ENCODE measurements around the gene EIPR1. TPM values are rescaled to one million over a fixed set of nuclear protein-coding genes. Genes with fewer than 3 reads are reported as not detected.

The EIPR1 gene
- total and polyA plus RNA-seq, 2 donors (not counting 1 experiment from before 2014, with no cell fraction given), result 22.3 to 23.9 TPM

DNA sequence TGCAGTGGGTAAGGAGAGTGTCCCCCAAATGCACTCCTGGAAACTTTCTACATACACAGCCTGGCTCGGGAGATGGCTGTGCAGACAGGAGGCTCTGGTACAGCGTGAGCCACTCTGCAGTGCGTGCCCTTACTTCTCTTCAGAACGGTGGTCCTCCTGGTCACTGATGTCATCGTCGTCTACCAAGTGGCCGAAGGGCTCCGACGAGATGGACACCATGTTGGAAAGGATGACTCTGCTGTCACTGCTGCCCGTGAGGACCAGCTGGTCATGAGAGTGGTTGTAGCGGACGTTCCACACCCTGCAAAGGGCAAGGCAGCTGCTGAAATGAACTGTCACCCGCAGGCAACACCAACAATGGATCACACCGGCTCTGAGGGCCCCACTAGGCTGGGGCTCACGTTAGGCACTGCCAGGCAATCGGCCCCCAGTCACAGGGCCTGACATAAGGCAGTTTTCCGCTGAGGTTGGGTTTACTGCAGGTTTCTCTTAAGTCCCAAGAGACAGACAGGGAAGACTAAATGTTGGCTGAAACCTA is 185.3 kb downstream of the EIPR1 start:
- Histone ChIP-seq H3K9ac (ENCODE audit: insufficient read depth, low read length) (no peak overlapping the region), H4K20me1 (ENCODE audit: control insufficient read depth, extremely low read depth, insufficient read depth, low read length) (no peaks in the 10 kb centered on the region), H3K27ac (ENCODE audit: insufficient read depth, low read length) (no peak overlapping the region), H3K9me3 (ENCODE audit: control insufficient read depth, insufficient read depth, low read depth, low read length) (no peaks in the 10 kb centered on the region), H3K27me3 (ENCODE audit: control insufficient read depth, insufficient read depth, low read length) (no peaks in the 10 kb centered on the region), H3K4me2 (ENCODE audit: extremely low read depth, insufficient read depth, low read length) (no peak overlapping the region), H3K4me3 (replicated peaks in 1 of 4; ENCODE audit: control extremely low read depth in 1 of 4, insufficient read depth in 1 of 4, low read depth in 3 of 4, low read length in 4 of 4) (no peak overlapping the region), H3K36me3 (ENCODE audit: control insufficient read depth, insufficient read depth, low read length) (peaks cover 3% of the 10 kb centered on the region), H3K4me1 (ENCODE audit: control insufficient read depth, extremely low read depth, insufficient read depth, low read length) (peaks cover 2% of the 10 kb centered on the region), H3K79me2 (ENCODE audit: control insufficient read depth, insufficient read depth, low read length) (no peaks in the 10 kb centered on the region), H2AFZ (ENCODE audit: low read length) (no peak overlapping the region)
- no peak for TF ChIP-seq CTCF (conservative IDR thresholded peaks at IDR 0.05 in 1 of 2, IDR thresholded peaks at IDR 0.05 in 1 of 2; ENCODE audit: low read depth in 1 of 2, low read length in 2 of 2)
- no peak for TF ChIP-seq EZH2 (IDR thresholded peaks at IDR 0.05; ENCODE audit: low read length, missing control alignments)
- DNase-seq (ENCODE audit: low read depth in 2 of 2), result no peak

GRCh38 chr2:3189961-3190360 is 187.7 kb downstream of the EIPR1 start:
- no peak overlapping the region for H3K27ac ChIP-seq (ENCODE audit: insufficient read depth, low read length)
- no peaks in the 10 kb centered on the region for H3K79me2 ChIP-seq (ENCODE audit: control insufficient read depth, insufficient read depth, low read length)
- H3K9ac ChIP-seq (ENCODE audit: insufficient read depth, low read length), result no peak overlapping the region
- H3K9me3 ChIP-seq (ENCODE audit: control insufficient read depth, insufficient read depth, low read depth, low read length), result no peaks in the 10 kb centered on the region
- peaks cover 2% of the 10 kb centered on the region for H3K4me1 ChIP-seq (ENCODE audit: control insufficient read depth, extremely low read depth, insufficient read depth, low read length)
- no peak overlapping the region for H2AFZ ChIP-seq (ENCODE audit: low read length)
- H3K27me3 ChIP-seq (ENCODE audit: control insufficient read depth, insufficient read depth, low read length), result no peaks in the 10 kb centered on the region
- DNase-seq (ENCODE audit: low read depth in 2 of 2), result no peak
- no peak overlapping the region for H3K4me3 ChIP-seq (replicated peaks in 1 of 4; ENCODE audit: control extremely low read depth in 1 of 4, insufficient read depth in 1 of 4, low read depth in 3 of 4, low read length in 4 of 4)
- no peak overlapping the region for H3K4me2 ChIP-seq (ENCODE audit: extremely low read depth, insufficient read depth, low read length)
- TF ChIP-seq EZH2 (IDR thresholded peaks at IDR 0.05; ENCODE audit: low read length, missing control alignments) (no peak), CTCF (conservative IDR thresholded peaks at IDR 0.05 in 1 of 2, IDR thresholded peaks at IDR 0.05 in 1 of 2; ENCODE audit: low read depth in 1 of 2, low read length in 2 of 2) (no peak)
- H3K36me3 ChIP-seq (ENCODE audit: control insufficient read depth, insufficient read depth, low read length), result peaks cover 3% of the 10 kb centered on the region
- no peaks in the 10 kb centered on the region for H4K20me1 ChIP-seq (ENCODE audit: control insufficient read depth, extremely low read depth, insufficient read depth, low read length)

GRCh38 chr2:3189076-3189591 is 188.5 kb downstream of the EIPR1 start:
- DNase-seq (ENCODE audit: low read depth in 2 of 2), result no peak
- H3K4me2 ChIP-seq (ENCODE audit: extremely low read depth, insufficient read depth, low read length), result no peak overlapping the region

More at GRCh38 chr2:3189076-3189591, 188.5 kb downstream of the EIPR1 start:
- Histone ChIP-seq H3K4me1 (ENCODE audit: control insufficient read depth, extremely low read depth, insufficient read depth, low read length) (peaks cover under 1% of the 10 kb centered on the region), H3K4me3 (replicated peaks in 1 of 4; ENCODE audit: control extremely low read depth in 1 of 4, insufficient read depth in 1 of 4, low read depth in 3 of 4, low read length in 4 of 4) (no peak overlapping the region), H3K9ac (ENCODE audit: insufficient read depth, low read length) (no peak overlapping the region), H3K9me3 (ENCODE audit: control insufficient read depth, insufficient read depth, low read depth, low read length) (no peaks in the 10 kb centered on the region), H3K27me3 (ENCODE audit: control insufficient read depth, insufficient read depth, low read length) (no peaks in the 10 kb centered on the region), H3K36me3 (ENCODE audit: control insufficient read depth, insufficient read depth, low read length) (peaks cover 1% of the 10 kb centered on the region), H3K79me2 (ENCODE audit: control insufficient read depth, insufficient read depth, low read length) (no peaks in the 10 kb centered on the region), H4K20me1 (ENCODE audit: control insufficient read depth, extremely low read depth, insufficient read depth, low read length) (no peaks in the 10 kb centered on the region), H2AFZ (ENCODE audit: low read length) (no peak overlapping the region), H3K27ac (ENCODE audit: insufficient read depth, low read length) (no peak overlapping the region)
- TF ChIP-seq CTCF (conservative IDR thresholded peaks at IDR 0.05 in 1 of 2, IDR thresholded peaks at IDR 0.05 in 1 of 2; ENCODE audit: low read depth in 1 of 2, low read length in 2 of 2) (no peak), EZH2 (IDR thresholded peaks at IDR 0.05; ENCODE audit: low read length, missing control alignments) (no peak)
